ENCODE data around the gene GRK5. TPM values are rescaled to one million over a fixed set of nuclear protein-coding genes. Genes with fewer than 3 reads are reported as not detected.

The GRK5 gene
- total RNA-seq, 1 experiment from 2014 or later, result 9.8 TPM

DNA sequence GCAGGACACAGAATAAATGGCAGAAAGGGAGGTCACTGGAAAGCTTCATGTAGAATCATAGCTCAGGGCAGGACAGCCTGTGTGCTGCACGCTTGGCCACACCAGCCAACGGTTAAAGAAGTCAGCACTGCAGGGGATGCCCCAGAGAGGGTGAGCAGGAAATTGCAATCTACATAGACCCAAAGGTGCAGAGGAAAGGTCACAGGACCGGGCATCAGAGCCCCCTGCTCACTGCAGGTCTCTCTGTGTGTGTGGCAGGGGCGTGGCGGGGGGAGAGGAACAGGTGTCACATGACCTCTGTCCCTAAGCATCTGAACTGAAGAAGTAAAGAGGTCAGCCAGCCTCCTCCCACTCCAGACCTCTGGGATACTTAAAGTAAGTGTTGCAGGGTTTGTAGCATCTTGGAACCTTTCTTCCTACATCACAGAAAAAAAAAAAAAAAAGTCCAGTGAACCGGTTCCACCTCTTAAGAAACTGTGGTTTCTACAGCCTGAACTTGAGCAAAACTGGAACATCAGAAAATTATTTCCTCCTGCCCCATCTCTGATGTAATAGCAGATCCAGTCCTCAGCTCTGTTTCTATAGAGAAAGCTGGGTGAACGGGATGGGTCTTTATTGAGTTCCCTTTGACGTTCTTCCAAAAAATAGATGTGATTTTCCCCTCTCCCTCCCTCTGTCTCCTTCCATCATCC, 270.9 kb downstream of the GRK5 start:
- DNase-seq (ENCODE audit: low read depth), result no peak

GRCh38 chr10:119478811-119479341, 271.5 kb downstream of the GRK5 start:
- DNase-seq (ENCODE audit: low read depth), result no peak

- no peak for DNase-seq (ENCODE audit: low read depth)
Observed at GRCh38 chr10:119479532-119479931, 272.2 kb downstream of the GRK5 start.

DNA sequence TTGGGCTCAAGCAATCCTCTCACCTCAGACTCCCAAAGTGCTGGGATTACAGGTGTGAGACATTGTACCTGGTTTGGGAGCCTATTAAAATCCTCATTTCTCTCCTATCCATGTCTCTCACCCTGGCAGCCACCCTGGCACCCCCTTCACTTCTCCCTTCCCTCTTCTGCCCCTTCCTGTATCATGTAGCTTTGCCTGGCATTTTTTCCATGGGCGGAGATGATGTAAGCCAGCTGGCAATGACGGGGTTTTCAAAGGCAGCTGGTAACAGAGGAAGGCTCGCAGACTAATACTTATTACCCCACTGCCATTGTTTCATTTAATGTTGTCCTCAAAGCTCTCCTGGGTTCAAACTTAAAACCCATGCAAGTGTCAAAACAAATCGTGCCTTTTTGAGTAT, 273.3 kb downstream of the GRK5 start:
- no peak for DNase-seq (ENCODE audit: low read depth)

GRCh38 chr10:119481781-119482426, 274.5 kb downstream of the GRK5 start:
- no peak for DNase-seq (ENCODE audit: low read depth)

DNA sequence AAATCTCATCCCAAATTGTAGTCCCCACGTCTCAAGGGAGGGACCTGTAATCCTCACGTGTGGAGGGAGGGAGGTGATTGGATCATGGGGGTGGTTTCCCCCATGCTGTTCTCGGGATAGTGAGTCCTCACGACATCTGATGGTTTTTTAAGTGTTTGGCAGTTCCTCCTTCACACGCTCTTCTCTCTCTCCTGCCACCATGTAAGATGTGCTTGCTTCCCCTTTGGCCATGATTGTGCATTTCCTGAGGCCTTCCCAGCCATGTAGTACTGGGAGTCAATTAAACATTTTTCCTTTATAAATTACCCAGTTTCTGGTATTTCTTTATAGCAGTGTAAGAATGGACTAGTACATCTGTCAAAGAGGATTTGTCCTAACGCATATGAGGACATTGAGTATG, 275.6 kb downstream of the GRK5 start:
- DNase-seq (ENCODE audit: low read depth), result no peak

GRCh38 chr10:119483839-119484238, 276.5 kb downstream of the GRK5 start:
- no peak for DNase-seq (ENCODE audit: low read depth)

DNA sequence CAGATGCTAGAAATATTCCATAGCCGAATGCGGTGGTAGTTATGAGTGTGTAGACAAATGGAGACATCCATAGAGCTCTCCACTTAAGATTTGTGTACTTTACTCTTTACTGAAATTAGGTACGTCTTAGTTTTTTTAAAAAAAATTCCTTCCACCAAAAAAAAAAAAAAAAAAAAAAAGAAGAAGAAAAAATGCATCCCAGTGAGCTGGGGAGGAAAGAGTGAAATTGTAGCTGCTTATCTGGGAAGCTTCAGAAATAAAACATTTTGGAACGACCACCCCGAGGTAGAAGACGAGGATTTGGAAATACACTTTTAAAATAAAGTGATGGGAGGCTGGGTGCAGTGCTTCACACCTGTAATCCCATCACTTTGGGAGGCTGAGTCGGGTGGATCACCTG, 281.3 kb downstream of the GRK5 start:
- DNase-seq (ENCODE audit: low read depth), result no peak

GRCh38 chr10:119489991-119490326, 282.6 kb downstream of the GRK5 start:
- no peak for DNase-seq (ENCODE audit: low read depth)

- no peak for DNase-seq (ENCODE audit: low read depth)
Observed at GRCh38 chr10:119491966-119492757, 284.8 kb downstream of the GRK5 start.

- no peak for DNase-seq (ENCODE audit: low read depth)
Observed at GRCh38 chr10:119493155-119493554, 285.8 kb downstream of the GRK5 start.

DNA sequence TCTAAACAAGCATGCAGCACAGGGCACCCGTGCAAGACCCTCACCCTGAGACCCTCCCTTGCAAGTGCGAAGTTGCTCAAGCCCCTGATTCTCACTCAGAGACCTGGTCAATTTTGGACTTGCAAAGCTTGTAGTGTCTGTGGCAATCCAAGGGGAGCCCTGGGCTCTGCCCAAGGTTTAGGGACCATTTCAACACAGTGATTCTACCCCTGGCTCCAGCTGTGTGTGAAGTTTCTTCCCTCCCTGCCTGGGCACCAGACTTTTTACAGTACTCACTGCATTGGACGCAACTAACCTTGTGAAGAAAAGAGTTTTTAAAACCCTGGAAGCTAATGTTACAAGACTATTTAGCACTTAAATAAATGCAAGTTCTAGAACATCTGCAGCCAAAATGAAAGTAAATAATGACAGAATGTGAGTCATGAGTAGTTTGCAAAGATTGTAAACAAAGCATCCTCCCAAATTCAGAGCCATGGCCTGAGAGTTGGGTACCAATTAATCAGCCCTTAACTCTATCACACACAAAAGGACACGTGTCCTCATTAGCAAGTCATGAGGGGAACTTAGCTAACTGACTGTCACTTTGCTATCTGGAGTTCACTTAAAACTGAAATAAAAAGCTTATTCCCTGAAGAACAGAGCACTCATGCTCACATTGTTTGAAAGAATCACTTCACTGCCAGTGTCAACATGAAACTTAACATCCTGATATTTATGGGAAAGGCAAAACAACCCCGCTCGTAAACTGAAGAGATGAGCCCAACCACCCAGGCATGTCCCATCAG, 287.1 kb downstream of the GRK5 start:
- no peak for DNase-seq (ENCODE audit: low read depth)

GRCh38 chr10:119495021-119495505, 287.7 kb downstream of the GRK5 start:
- DNase-seq (ENCODE audit: low read depth), result no peak

GRCh38 chr10:119495545-119495944, 288.2 kb downstream of the GRK5 start:
- DNase-seq (ENCODE audit: low read depth), result no peak

- DNase-seq (ENCODE audit: low read depth), result no peak
Observed at GRCh38 chr10:119496273-119496672, 288.9 kb downstream of the GRK5 start.

- no peak for DNase-seq (ENCODE audit: low read depth)
Observed at GRCh38 chr10:119497243-119497642, 289.9 kb downstream of the GRK5 start.

DNA sequence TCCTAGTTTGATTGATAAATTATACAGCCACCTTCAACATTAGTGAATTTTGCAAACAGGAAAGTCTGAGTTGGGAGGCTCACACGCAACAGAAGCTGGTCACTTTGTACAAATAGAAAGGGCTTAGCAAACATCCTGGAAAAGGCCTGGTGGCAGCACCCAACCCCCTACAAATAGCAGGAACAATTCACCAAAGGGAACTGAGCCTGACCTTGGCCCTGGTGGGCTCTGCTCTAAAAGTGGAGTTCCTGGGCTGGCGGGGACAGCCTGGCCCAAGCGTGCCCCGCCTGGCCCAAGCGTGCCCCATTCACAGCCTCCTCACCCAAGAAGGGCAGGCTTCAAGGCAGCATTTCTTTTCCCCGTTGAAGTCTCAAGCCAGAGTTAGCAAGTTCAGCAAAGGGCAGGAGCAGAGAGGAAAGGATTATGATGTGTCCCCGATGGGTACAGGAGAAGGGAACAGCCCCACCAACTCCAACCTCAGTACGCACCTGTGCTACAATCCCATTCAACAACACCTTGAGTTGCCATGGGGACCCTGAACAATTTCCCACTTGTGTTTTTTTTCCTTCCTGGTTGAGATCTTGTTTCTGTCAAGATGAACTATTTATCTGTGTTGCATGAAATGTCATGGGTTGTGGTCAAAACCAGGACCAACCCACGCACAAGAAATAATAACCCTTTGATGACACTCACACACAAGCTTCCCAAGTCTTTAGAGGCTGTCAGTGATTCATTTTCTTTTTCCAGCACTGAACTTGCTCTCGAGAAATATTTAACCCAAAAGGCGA, 291.7 kb downstream of the GRK5 start:
- no peak for DNase-seq (ENCODE audit: low read depth)

GRCh38 chr10:119499677-119500002, 292.3 kb downstream of the GRK5 start:
- no peak for DNase-seq (ENCODE audit: low read depth)

DNA sequence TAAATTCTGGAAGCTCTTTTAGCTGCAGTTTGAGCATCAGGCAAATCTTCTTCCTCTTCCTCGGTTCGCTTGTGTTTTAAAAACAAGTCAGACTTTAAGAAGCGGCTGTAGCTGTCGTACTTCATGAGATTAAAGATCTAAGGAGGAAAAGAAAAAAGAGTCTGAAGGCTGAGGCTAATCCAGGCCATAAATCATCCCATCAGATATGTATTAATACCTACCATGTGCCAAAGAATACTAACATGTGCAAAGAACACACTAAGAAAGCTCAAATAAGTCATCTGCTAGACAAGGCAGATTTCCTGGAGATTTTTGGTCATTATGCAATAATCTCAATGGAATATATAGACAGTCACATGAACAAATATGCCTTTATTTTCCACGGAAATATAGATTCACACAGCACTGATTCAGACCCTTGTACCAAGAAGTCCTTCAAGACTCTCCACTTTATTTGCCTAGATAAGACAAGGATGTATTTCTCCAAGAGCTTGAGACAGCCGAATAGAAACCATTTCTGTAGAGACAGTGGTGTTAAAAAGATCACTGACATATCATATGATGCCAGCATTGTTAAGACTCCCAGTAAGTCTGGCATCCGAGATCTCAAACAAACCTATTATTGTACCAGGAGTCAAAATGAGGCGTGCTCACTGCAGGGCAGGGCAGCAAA, 292.9 kb downstream of the GRK5 start:
- no peak for DNase-seq (ENCODE audit: low read depth)

DNA sequence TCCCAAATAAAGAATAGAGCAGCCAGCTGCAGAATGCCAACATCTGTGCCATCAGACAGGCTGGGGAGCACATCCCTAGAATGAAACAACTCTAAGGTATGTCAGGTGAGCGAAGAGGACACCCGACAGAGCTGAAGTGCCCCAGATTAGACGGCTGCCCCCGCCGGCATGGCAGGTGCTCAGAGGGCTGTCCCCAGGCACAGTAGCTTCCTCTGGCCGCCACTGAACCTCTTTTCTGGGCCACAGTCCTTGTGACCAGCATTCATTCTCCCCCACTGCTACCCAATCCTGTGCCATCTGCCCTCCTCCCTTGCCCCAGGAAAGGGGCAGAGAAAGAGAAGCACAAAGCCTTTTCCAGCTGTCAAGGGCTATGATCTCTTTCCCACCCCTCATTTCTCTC, 293.4 kb downstream of the GRK5 start:
- no peak for DNase-seq (ENCODE audit: low read depth)

DNA sequence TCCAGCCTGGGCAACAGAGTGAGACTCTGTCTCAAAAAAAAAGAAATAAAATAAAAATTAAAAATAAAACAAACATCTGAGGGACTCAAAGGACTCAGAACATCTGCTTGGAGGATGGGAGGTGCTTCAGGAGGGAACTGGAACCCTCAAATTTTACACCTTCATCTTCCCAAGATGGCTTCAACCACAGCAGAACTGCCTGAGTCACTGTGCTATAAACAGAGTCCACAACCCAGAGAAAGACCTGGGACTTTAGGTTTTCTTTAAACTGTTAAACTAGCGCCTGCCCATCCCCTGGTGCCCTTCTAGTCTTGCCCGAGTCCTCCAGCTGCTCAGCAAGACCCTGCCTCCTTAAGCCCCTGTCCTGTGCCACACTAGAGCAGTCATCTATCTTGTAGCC, 294.3 kb downstream of the GRK5 start:
- no peak for DNase-seq (ENCODE audit: low read depth)

Data from Daoy (cell line).